SJSA1 (cell line): Measurements from ENCODE around the gene TSPAN2. TPM values are rescaled to one million over a fixed set of nuclear protein-coding genes. Genes with fewer than 3 reads are reported as not detected.

Experiments
- DNase-seq, 2 experiments: peaks; one replicate each; pipeline ENCODE4 v3.0.0-alpha.2; 2015 to 2020; ENCODE audit warnings: low spot score in 2 of 2, low read depth in 1 of 2
- H3K27ac ChIP-seq: fragments of 250-450 bp; sonication (Bioruptor Pico); 2 replicates; pipeline ENCODE4 v1.5.1; 2020; ENCODE audit warnings: mild to moderate bottlenecking, moderate library complexity
- H3K27me3 ChIP-seq: fragments of 250-450 bp; sonication (Bioruptor Pico); replicated peaks from 2 replicates; pipeline ENCODE4 v1.5.1; 2020; ENCODE audit warnings: mild to moderate bottlenecking, moderate library complexity
- H3K36me3 ChIP-seq: fragments of 250-450 bp; sonication (Bioruptor Pico); 2 replicates; pipeline ENCODE4 v1.5.1; 2020; ENCODE audit warnings: mild to moderate bottlenecking
- H3K4me1 ChIP-seq: fragments of 250-450 bp; sonication (Bioruptor Pico); replicated peaks from 2 replicates; pipeline ENCODE4 v1.6.1; 2021; ENCODE audit warnings: mild to moderate bottlenecking
- H3K4me3 ChIP-seq: fragments of 250-450 bp; sonication (Bioruptor Pico); 2 replicates; pipeline ENCODE4 v1.5.1; 2020; ENCODE audit warnings: mild to moderate bottlenecking
- H3K9me3 ChIP-seq: fragments of 250-450 bp; sonication (Bioruptor Pico); replicated peaks from 2 replicates; pipeline ENCODE4 v1.5.1; 2020; ENCODE audit warnings: mild to moderate bottlenecking
- total RNA-seq: library from RNA; depleted of rRNA; stranded (reverse); fragments of >200 nt; shearing (Covaris generic); gene quantifications from 2 replicates; pipeline ENCODE4 v1.2.3, GENCODE V29; 2014

TSPAN2 gene
- total RNA-seq, 1 experiment from 2014 or later, result 18.2 TPM

DNA sequence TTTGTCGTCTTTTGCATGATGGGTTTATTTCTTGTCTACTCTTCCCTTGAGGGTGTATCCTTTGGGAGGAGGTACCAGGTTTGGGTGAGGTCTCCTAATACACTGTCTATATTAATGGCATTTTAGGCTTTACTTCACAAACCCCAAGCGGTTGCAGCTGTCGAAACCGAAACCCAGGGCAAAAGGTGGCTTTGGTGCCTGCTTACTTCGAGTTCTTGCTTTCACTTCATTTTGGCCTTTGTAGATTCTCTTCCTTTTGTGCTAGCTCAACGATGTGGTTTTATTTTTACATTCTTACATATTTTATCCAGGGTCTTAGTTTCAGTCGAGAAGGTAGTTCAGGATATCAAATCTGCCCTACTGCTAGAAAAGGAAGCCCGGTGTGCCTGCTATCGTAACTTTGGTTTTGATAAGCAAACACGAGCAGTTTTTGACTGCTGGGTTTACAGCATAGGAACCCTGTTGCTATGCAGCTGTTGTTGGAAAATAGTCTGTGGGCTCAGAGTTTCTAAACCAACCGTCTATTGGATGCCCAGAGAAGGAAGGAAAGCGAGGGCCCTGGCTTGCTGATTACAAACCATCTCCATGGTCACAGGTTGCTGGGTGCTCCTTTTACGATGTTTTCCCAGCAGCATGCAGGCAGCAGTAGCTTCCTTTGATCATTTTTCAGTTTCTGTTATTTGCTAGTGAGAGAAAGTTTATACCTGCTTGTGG, 9.8 kb upstream of the TSPAN2 start:
- Histone ChIP-seq H3K4me3 (peak overlapping the region; percentile 40), H3K9me3 (no peaks in the 10 kb centered on the region), H3K36me3 (no peaks in the 10 kb centered on the region), H3K27ac (peak overlapping the region; percentile 65), H3K4me1 (peaks cover 6% of the 10 kb centered on the region), H3K27me3 (no peaks in the 10 kb centered on the region)
- DNase-seq, result peak in 1 of 2 experiments; percentile 55

DNA sequence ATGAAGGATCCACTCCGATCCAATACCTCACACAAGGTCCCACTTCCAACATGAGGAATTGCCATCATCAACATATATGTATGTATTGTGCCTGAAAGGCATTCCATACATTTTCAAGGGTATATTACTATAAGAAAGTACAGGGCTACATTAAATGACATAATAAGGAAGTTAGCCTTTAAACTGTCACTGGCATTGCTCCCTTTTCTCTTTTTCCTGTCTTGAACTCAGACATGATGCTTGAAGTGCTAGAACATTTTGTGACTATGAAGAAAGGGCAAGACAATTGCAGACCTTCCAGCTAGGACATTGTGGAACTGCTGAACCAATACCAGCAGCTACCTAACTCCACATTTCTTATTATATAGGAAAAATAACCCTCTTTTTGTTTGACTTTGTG, 2.9 kb upstream of the TSPAN2 start:
- no peak overlapping the region for H3K27ac ChIP-seq
- no peaks in the 10 kb centered on the region for H3K9me3 ChIP-seq
- peaks cover 12% of the 10 kb centered on the region for H3K4me1 ChIP-seq
- no peak for DNase-seq
- no peaks in the 10 kb centered on the region for H3K27me3 ChIP-seq
- H3K36me3 ChIP-seq, result no peaks in the 10 kb centered on the region
- no peak overlapping the region for H3K4me3 ChIP-seq

DNA sequence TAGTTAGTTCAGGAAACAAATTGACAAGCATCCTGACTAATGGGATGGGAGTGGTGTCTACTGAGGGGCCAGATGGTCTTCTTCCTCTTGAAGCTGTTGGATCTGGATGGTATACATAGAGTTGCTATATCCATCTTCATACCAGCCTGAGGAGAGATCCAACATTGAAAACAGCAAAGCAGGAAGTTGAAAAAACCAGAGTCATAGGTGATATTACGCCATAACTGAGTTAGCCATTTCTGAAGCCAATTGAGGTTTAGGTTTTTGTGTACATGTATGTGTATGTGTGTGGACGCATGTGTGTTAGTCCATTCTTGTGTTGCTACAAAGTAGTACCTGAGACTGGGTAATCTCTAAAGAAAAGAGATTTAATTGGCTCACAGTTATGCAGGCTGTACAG, 2.3 kb upstream of the TSPAN2 start:
- Histone ChIP-seq H3K36me3 (no peaks in the 10 kb centered on the region), H3K27me3 (no peaks in the 10 kb centered on the region), H3K27ac (no peak overlapping the region), H3K4me1 (peaks cover 12% of the 10 kb centered on the region), H3K9me3 (no peaks in the 10 kb centered on the region), H3K4me3 (no peak overlapping the region)
- no peak for DNase-seq

DNA sequence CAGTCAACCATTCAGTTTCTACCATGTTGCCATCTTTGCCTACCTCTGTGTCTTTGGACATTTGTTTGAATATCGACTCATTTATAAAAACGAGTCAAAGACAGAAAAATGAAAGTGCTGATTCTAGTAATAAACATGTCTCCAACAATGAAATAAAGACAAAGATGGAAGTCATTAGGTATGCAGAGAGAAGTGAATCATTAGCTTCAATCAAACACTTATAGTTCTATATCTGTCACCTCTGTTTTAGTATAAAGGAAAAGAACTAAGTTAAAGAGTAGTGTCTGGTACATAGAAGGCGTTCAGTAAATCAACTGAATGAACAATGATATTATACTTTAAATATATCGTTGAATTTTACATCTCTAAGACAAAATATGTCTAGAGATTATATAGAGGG, 1.7 kb upstream of the TSPAN2 start:
- no peaks in the 10 kb centered on the region for H3K9me3 ChIP-seq
- no peaks in the 10 kb centered on the region for H3K27me3 ChIP-seq
- H3K27ac ChIP-seq, result no peak overlapping the region
- H3K4me1 ChIP-seq, result peaks cover 12% of the 10 kb centered on the region
- H3K36me3 ChIP-seq, result no peaks in the 10 kb centered on the region
- H3K4me3 ChIP-seq, result no peak overlapping the region
- no peak for DNase-seq

DNA sequence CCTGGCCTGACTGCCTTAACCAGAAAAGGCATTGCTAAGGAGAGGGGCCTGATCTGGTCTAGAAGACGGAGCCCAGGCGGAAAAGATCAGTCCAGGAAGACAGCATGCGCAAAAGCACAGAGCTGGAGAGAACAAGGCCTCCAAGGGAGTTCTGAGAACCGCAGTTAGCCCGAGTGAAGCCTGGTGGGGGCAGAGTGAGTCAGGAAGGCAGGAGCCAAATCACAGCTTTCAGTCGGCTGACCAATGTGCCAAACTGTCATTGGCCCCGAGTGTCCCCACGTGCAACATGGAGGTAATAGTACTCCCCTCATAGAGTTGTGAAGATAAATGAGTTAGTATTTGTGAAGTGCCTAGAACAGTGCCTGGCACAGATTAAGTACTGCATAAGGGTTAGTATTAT, 1.2 kb upstream of the TSPAN2 start:
- H3K4me3 ChIP-seq, result no peak overlapping the region
- DNase-seq, result peak in 1 of 2 experiments; percentile 53
- H3K27me3 ChIP-seq, result no peaks in the 10 kb centered on the region
- peaks cover 15% of the 10 kb centered on the region for H3K4me1 ChIP-seq
- no peaks in the 10 kb centered on the region for H3K9me3 ChIP-seq
- H3K36me3 ChIP-seq, result no peaks in the 10 kb centered on the region
- H3K27ac ChIP-seq, result no peak overlapping the region

DNA sequence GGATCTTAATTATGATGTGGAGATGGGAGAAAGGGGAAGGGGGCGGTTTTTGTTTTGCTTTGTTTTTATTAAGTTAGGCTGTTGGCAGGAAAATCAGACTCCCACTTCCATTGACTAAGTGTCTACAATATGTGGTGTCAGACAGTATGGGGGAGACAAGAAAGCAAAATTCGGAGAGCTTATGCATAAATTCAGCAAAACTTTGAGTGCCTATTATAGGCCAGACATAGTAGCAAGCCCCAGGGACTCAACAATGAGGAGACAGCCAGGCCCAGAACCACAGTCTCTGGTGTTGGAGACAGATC, 835 bp upstream of the TSPAN2 start:
- Histone ChIP-seq H3K27me3 (no peaks in the 10 kb centered on the region), H3K4me3 (peak overlapping the region; percentile 56), H3K27ac (no peak overlapping the region), H3K36me3 (no peaks in the 10 kb centered on the region), H3K4me1 (peaks cover 19% of the 10 kb centered on the region), H3K9me3 (no peaks in the 10 kb centered on the region)
- no peak for DNase-seq

DNA sequence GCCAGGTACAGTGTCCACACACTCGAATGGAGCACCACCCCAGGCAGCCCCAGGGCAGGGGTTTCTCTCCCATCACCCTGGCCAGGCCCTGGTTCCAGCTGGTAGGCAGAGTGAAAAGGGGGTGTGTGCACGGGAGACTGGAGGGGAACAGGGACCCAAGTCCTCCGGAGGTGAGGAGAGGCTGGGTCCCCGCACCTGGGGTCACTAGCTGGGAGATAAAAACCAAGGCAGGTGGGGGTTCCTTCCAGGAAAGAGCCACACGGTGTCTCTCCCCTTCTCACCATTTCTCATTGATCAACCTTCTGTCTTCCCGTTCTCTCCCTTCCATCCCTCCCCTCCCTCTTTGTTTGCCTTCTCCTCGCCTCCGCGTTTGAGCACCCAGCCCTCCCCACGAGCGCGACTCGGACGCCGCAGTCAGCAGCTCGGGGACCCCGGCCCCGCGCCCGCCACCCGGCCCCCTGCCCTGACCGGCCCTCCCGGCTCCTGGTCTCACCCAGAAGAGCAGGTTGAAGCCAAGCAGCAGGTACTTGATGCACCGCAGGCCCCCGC, 358 bp downstream of the TSPAN2 start:
- H3K4me1 ChIP-seq, result peaks cover 27% of the 10 kb centered on the region

DNA sequence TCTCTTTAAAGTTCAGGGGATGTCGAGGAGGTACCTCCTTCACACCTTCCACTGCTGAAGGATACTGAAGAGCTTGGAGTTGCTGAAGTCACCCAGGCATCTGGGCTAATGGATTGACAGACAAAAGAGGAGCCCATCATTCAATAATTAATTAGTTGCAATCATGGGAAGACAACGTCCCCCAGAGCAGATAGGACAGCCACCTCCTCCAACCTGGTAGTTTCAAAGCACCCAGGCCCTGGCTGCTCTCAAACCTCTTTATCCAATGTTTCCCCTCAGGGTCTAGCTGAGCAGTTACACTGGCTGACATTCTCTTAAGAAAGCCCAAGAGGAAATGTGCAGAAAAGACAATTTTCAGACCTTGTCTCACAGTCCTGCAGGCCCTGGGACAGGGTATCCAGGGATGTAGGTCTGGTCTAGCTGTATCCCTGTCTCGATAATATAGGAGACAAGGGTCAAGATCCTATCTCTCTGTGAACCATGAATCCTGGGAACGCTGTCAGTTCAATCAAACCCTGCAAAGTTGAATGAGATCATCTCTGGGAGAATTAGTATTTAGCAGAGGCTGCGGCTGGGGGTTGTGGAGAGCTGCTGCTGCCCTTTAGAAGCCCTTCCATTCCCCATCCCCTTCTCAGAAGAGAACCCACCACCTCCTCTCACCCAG, 1.1 kb downstream of the TSPAN2 start:
- no peak for DNase-seq
- H3K36me3 ChIP-seq, result no peaks in the 10 kb centered on the region
- no peaks in the 10 kb centered on the region for H3K9me3 ChIP-seq
- no peaks in the 10 kb centered on the region for H3K27me3 ChIP-seq
- peaks cover 27% of the 10 kb centered on the region for H3K4me1 ChIP-seq
- H3K4me3 ChIP-seq, result no peak overlapping the region
- H3K27ac ChIP-seq, result no peak overlapping the region

More for the DNA sequence above, 358 bp downstream of the TSPAN2 start:
- Histone ChIP-seq H3K4me3 (peak overlapping the region; percentile 56), H3K27ac (no peak overlapping the region), H3K9me3 (no peaks in the 10 kb centered on the region), H3K27me3 (no peaks in the 10 kb centered on the region), H3K36me3 (no peaks in the 10 kb centered on the region)
- DNase-seq, result no peak

DNA sequence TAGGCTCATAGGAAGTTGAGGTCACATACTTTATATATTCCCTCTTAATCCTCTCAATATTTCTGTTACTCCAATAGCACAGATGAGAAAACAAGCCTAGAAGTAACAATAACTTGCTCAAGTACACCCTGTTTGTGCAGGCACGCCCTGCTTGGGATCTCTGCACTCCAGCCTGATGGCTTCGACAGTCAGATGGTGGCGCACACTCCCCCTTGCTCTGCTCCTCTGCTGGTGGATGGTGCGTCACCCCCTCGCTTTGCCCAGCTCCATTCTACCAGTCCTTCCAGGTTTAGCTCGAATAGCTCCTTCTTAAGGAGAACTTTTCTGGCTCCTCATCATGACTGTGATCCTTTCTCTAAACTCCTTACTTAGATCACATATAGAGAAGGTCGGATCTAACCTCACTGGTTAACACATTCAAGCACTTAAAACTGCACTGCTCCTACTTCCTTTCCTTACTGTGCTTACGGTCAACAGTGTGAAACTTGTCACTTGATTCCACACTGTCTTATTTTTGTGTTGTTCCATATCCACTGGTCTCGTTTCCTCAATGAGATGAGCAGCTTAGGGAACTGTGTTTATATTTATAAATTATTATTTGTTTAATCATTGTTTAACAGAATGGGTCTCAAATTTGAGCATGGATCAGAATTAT, 3.0 kb downstream of the TSPAN2 start:
- H3K36me3 ChIP-seq, result no peaks in the 10 kb centered on the region
- DNase-seq, result no peak
- no peaks in the 10 kb centered on the region for H3K9me3 ChIP-seq
- H3K4me3 ChIP-seq, result no peak overlapping the region
- no peak overlapping the region for H3K27ac ChIP-seq
- H3K4me1 ChIP-seq, result peaks cover 27% of the 10 kb centered on the region
- no peaks in the 10 kb centered on the region for H3K27me3 ChIP-seq

DNA sequence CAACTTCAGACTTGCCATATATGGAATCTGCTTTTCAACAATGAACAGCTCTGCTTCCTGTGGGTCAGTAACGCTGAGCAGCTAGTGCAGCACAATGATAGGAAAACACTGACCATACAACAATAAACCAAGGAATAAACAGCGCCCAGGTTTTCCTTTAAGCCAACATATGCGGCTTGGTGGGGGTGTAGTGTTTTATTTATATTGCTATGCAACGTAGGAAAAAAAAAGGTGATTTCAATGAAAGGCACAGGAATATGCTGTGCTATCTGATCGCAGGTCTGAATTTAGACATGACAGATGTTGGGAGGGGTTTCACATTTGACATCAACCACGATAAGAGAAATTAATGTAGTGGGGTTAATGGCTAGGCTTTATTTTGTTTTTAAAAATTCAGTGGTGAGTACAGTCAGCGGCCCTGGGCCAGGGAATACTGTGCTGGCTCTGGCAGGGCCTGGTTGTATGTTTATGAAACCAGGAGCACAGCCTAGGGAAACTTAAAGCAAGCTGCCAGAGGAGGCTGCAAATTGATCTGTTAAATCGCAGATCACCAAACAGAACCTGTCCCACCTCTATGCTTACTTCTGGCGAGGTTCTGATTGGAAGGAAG, 4.3 kb downstream of the TSPAN2 start:
- Histone ChIP-seq H3K4me3 (no peak overlapping the region), H3K27me3 (no peaks in the 10 kb centered on the region), H3K4me1 (peaks cover 20% of the 10 kb centered on the region), H3K9me3 (no peaks in the 10 kb centered on the region), H3K36me3 (no peaks in the 10 kb centered on the region), H3K27ac (peak overlapping the region; percentile 58)
- DNase-seq, result peak in 1 of 2 experiments; percentile 72

DNA sequence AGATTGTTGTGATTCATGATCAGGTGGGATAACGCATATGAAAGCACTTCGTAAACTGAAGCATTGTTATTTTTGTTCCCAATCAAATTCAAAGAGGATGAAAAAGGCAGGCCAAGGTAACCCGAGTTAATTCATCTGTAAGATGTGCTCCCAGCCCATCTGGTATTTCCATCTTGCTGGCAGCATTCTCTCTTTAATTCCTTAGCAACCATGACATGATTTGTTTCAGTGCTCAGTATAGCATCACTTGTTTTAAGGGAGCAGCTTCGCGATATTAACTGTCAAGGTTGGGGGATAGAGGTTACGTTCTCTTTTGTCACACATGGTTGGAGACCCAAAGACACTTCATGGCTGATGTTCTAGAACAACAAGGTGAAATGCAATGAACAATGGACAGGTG, 6.4 kb downstream of the TSPAN2 start:
- peaks cover 15% of the 10 kb centered on the region for H3K4me1 ChIP-seq
- no peaks in the 10 kb centered on the region for H3K36me3 ChIP-seq
- DNase-seq, result no peak
- H3K4me3 ChIP-seq, result no peak overlapping the region
- no peaks in the 10 kb centered on the region for H3K27me3 ChIP-seq
- no peak overlapping the region for H3K27ac ChIP-seq
- no peaks in the 10 kb centered on the region for H3K9me3 ChIP-seq

DNA sequence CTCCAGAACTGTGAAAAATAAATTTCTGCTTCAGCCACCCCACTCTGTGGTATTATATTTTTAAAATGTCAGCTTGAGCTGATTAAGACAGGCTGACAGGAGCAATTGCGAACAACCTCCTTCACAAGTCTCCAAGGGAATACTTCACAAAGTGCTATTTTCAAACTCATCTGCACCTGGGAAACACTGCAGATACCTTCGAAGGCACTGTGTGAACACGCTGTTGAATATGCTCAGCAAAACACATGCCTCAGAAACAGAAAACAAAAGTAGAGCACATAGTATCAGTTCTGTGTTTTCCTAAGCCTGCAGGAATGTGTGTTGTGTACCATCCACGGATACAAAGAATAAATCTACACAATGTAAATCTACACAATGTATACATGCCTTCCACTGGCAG, 10.6 kb downstream of the TSPAN2 start:
- Histone ChIP-seq H3K27ac (no peak overlapping the region), H3K9me3 (no peaks in the 10 kb centered on the region), H3K4me3 (no peak overlapping the region), H3K36me3 (no peaks in the 10 kb centered on the region), H3K4me1 (no peaks in the 10 kb centered on the region), H3K27me3 (no peaks in the 10 kb centered on the region)
- DNase-seq, result no peak

DNA sequence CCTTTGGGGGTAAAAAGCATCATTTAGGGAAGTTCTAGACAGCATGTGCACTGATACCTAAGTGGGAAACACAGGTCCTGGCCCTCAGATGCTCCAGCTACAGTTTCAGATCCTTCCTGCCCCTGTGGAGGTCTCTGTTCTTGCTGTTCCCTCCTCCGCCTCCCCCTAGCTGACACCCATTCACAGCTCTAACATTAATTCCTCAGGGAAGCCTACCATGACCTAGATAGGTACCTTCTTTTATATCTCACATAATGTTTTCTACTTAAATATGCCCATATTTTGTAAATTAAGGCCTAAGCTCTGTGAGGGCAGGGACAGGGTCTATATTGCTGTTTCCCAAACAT, 11.3 kb downstream of the TSPAN2 start:
- H3K36me3 ChIP-seq, result no peaks in the 10 kb centered on the region
- H3K4me1 ChIP-seq, result no peaks in the 10 kb centered on the region
- no peak overlapping the region for H3K27ac ChIP-seq
- no peak for DNase-seq
- no peaks in the 10 kb centered on the region for H3K9me3 ChIP-seq
- H3K4me3 ChIP-seq, result no peak overlapping the region
- H3K27me3 ChIP-seq, result no peaks in the 10 kb centered on the region
